NCI-H446 (cell line): ENCODE data around the gene LRRN3.

Experiments
- DNase-seq, 2 experiments: peaks; one replicate each; lab custom pipeline; 2025; lab: John Stamatoyannopoulos, UW

The LRRN3 gene

GRCh38 chr7:111172564-111173257 is 81.8 kb downstream of the LRRN3 start:
- no peak for DNase-seq

- no peak for DNase-seq
Measured at GRCh38 chr7:111173528-111173927, 82.6 kb downstream of the LRRN3 start.

DNA sequence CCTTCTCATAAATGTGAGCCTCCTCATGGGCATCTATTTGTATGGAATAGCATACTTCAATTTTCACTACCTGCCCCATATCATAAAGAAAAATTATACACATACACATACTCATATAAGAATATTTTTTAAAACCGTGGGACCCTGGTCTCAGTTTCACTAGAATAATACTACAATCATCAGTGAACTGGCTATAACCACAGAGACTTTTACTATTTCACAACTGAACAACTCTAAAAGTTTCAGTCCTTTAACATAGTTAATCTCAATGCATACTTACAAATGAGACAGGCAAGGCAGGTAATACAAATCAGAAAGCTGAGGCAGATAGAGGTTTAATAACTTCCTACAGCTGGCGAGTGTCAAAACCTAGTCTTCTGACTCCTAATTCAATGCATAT is 83.1 kb downstream of the LRRN3 start:
- DNase-seq: no peak

DNA sequence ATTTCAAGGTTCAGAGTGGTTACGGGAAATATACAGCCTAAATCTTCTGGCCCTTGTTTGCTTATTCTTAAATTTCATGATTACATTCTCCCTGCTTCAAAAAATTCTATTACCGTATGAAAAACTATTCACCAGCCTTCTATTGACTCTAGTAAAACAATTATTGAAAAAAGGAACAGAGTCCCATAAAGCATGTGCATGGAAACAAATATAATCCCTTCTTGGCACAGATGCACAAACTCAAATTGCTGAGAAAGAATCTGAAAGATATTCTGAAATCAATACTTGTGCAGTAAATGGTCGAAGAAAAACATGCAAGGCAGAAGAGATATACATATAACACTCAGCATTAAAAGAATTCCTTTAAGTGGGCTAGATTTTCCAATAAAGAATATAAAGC is 83.6 kb downstream of the LRRN3 start:
- DNase-seq: no peak
